ENCODE measurements around the gene FRMPD1.

Gene FRMPD1

DNA sequence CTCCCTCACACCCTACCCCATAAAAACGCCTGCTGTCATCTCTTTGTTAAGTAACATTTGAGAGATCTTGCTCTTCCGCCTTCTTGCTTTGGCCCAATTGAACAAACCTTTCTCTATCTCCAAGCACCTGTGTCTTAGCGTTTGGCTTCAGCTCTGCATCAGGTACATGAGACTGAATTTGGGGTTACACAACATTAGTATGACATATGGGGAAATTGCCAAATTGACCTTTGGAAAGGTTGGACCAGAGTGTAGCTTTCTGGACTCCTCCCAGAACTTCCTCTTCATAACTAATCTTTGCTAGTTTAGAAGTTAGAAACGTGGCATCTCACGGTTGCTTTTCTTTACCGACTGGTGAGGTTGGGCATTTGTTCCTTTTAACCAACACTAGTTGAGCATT lies 137.6 kb downstream of the FRMPD1 start:
- no peak for DNase-seq

DNA sequence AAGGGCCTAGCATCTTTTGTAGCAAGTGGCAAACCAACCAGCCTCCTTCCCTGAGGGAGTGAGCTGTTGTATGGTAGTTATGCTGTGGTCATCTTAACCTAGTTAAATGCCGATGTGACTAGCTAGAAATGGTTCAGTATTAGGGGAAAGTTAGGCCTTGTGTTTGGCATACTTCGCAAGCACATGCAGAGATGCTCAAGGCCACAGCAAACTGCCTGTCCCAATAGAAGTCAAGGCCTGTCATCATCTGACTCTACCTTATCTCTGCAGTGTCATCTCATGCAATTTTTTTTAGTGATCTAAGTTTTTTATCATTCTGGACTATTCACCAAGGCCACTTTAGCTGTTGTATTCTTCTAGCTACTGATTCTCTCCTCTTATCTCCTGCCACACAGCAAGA lies 139.3 kb downstream of the FRMPD1 start:
- DNase-seq: no peak

DNA sequence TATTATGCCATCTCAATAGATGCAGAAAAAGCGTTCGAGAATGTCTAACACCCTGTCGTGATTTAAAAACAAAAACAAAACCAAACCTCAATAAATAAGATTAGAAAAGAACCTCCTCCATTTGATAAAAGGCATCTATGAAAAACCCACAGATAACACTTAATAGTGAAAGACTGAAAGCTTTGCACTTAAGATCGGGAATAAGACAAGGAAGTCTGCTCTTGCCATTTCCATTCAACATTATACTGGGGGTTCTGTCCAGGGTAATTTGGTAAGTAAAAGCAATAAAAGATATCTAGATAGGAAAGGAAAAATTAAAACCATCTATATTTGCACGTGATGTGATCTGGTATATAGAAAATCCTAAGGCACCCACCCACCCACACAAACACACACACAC lies 141.4 kb downstream of the FRMPD1 start:
- no peak for DNase-seq

DNA sequence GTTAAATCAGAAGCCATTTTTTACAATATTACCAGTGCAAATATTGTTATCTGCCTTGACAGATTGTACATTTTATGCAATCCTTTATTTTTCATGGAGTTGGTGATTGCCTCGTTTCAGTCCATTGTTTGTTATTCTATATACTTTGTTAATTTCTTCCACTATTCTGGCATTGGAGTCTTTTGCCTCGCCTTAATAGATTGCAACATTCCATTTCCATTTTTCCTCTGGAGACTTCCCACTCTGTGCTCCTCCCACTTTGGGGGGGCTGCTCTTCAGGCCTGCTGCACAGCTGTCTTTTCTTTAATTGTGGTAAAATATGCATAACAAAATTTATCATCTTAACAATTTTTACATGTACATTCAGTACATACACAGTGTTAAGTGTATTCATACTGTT lies 145.5 kb downstream of the FRMPD1 start:
- DNase-seq: no peak

Measured in activated CD4-positive, alpha-beta T cell treated with anti-CD3 and anti-CD28 coated beads for 1 hour (primary cell).